Stomach (tissue), 9 donors: ENCODE results near the gene ZNF516. TPM values are rescaled to one million over a fixed set of nuclear protein-coding genes. Genes with fewer than 3 reads are reported as not detected.

Experiments
- DNase-seq, 2 donors: peaks; one replicate each; pipeline versions ENCODE4 v3.0.0 to v3.0.0-alpha.2; 2013 to 2019
- H3K27ac ChIP-seq, 5 donors: fragments of 200-600 bp in 4 of 5; sonication (generic) in 4 of 5; one replicate each; pipeline ENCODE4 v1.5.1; 2013 to 2019; ENCODE audit warnings: mild to moderate bottlenecking in 1 of 5, moderate library complexity in 1 of 5
- H3K27me3 ChIP-seq, 3 donors: fragments of 200-600 bp; sonication (generic); one replicate each; pipeline ENCODE4 v1.5.1; 2017 to 2019; ENCODE audit warnings: mixed run types in 1 of 3
- H3K36me3 ChIP-seq, 4 donors: fragments of 200-600 bp; sonication (generic); 1 replicate in 3 of 4; 2 replicates in 1 of 4; pipeline ENCODE4 v1.5.1; 2016 to 2019
- H3K4me1 ChIP-seq, 4 donors: fragments of 200-600 bp; sonication (generic); one replicate each; pipeline ENCODE4 v1.5.1; 2016 to 2019
- H3K4me3 ChIP-seq, 4 donors: fragments of 200-600 bp; sonication (generic) in 3 of 4; one replicate each; pipeline ENCODE4 v1.5.1; 2016 to 2019; ENCODE audit warnings: mild to moderate bottlenecking in 1 of 4
- H3K9me3 ChIP-seq, 4 donors: fragments of 200-600 bp; sonication (generic); one replicate each; pipeline ENCODE4 v1.5.1; 2016 to 2019
- EP300 ChIP-seq: sonication (generic); formaldehyde crosslinking; IDR thresholded peaks from one replicate; pipeline ENCODE4 v1.6.1; 2017; ENCODE audit warnings: antibody characterized with exemption
- POLR2A ChIP-seq, 4 donors: fragments of 450-650 bp; IDR thresholded peaks; one replicate each; pipeline ENCODE4 v1.6.1; 2016; ENCODE audit warnings: antibody characterized with exemption in 4 of 4, control low read depth in 2 of 4, mild to moderate bottlenecking in 1 of 4, moderate library complexity in 1 of 4
- POLR2AphosphoS5 ChIP-seq, 3 donors: sonication (generic); formaldehyde crosslinking; IDR thresholded peaks; one replicate each; pipeline ENCODE4 v1.6.1; 2016; ENCODE audit warnings: antibody characterized with exemption in 3 of 3
- WGBS, 5 donors: extraction: QIAGEN DNeasy Blood & Tissue Kit in 3 of 5; methylation state at CpG; one replicate each; pipeline versions ENCODE4 v1.1.5 to v1.1.7; 2013 to 2018; 5-methylcytosine and 5-hydroxymethylcytosine counted together
- intact Hi-C: fragments of 100-400 bp; cut with DNase I; formaldehyde crosslinking; loops from one replicate; pipeline ENCODE4 v1.15.1; 2023; ENCODE audit warnings: low total_unique reads
- polyA plus RNA-seq, 3 donors: library from polyadenylated mRNA; stranded (reverse); fragments of 200-250 nt; gene quantifications; one replicate each; pipeline ENCODE4 v1.2.3, GENCODE V29; 2013
- total RNA-seq, 5 donors: library from RNA; depleted of rRNA; stranded (reverse); fragments of >200 nt; gene quantifications; one replicate each; pipeline versions ENCODE4 v1.1.0 to v1.2.3, GENCODE V29; 2014 to 2016
- TF ChIP-seq, protein P1 (sequence below), 7 experiments: fragments of 450-650 bp in 4 of 7; fragments of 200-600 bp in 3 of 7; sonication (generic) in 3 of 7; IDR thresholded peaks; one replicate each; pipeline ENCODE4 v1.5.1; 2016 to 2019; ENCODE audit warnings: antibody characterized with exemption in 7 of 7, control low read depth in 2 of 7, mild to moderate bottlenecking in 1 of 7
- donor health status: healthy with polysubstance abuse.
- donor health status: Bipolar disorder and iron deficiency.
- donor health status: healthy.

The ZNF516 gene
- total and polyA plus RNA-seq, 8 donors: 2.3 to 25.9 (median 14.4) TPM

DNA sequence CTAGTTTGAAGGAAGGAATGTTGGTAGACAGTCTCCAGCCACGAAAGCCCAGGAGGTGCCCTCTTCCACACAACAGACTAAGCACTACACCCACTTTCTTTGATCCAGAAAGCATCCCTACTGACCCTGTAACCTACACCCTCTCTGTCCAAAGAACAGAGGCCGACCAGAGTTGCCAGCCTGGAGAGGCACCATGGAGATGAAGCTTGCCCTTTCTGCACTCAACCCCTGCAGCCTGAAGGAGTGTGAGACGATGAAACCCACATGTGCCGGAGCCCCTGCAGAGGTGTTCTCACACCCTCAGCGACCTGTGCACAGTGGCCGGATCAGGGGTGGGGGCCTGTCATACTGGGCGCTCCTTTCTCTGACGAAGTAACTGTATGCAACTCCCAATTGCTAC is 136.3 kb downstream of the ZNF516 start:
- intact Hi-C loops: no loop called here

DNA sequence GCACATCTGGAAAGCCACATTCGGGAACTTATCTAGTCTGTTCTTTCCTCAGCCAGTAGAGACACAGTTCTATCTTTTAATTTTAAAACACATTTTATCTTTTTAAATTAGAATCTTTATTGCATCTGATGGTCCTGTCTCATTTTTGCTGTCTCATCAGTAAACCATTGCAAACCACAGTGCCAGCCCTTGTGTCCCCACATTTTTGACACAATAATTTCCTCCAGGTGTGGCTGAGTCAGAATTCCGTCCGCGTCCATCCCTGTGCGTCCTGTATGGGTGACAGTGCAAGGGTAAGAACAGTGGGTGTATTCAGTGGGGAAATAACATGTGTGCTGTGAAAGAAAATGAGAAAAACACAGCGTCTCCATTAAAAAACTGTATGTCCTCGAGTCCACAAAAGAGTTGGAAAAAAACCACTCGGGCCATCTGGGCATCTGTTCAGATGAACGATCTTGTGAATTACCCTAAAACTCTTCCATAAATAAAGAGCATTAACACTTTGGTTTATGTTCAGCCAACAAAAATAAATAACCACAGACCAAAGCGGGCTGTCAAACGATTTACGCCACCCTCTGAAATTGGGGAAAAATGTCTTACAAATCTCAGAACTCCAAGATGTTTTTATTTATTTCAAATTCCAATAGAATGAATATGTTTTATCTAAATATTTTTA is 137.3 kb downstream of the ZNF516 start:
- WGBS, 5 donors: 74 to 85% (median 78%) methylated on average over 12 of the region's 12 CpGs
- peaks cover 0 to 64% (median 60%) of the 10 kb centered on the region in 4 donors for H3K36me3 ChIP-seq
- peaks cover 0 to under 1% (median 0%) of the 10 kb centered on the region in 4 donors for H3K4me1 ChIP-seq
- no peaks in the 10 kb centered on the region for H3K27me3 ChIP-seq
- TF ChIP-seq, protein P1, sequence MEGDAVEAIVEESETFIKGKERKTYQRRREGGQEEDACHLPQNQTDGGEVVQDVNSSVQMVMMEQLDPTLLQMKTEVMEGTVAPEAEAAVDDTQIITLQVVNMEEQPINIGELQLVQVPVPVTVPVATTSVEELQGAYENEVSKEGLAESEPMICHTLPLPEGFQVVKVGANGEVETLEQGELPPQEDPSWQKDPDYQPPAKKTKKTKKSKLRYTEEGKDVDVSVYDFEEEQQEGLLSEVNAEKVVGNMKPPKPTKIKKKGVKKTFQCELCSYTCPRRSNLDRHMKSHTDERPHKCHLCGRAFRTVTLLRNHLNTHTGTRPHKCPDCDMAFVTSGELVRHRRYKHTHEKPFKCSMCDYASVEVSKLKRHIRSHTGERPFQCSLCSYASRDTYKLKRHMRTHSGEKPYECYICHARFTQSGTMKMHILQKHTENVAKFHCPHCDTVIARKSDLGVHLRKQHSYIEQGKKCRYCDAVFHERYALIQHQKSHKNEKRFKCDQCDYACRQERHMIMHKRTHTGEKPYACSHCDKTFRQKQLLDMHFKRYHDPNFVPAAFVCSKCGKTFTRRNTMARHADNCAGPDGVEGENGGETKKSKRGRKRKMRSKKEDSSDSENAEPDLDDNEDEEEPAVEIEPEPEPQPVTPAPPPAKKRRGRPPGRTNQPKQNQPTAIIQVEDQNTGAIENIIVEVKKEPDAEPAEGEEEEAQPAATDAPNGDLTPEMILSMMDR (IDR thresholded peaks at IDR 0.05): no peak
- no peak for TF ChIP-seq POLR2AphosphoS5 (IDR thresholded peaks at IDR 0.05)
- no peak for TF ChIP-seq EP300
- TF ChIP-seq POLR2A (IDR thresholded peaks at IDR 0.05): no peak
- no peak overlapping the region for H3K27ac ChIP-seq
- no peak overlapping the region for H3K4me3 ChIP-seq
- no peak for DNase-seq
- H3K9me3 ChIP-seq: no peaks in the 10 kb centered on the region
- intact Hi-C loops: no loop called here

More for the DNA sequence above, 136.3 kb downstream of the ZNF516 start:
- peaks cover 0 to 70% (median 66%) of the 10 kb centered on the region in 4 donors for H3K36me3 ChIP-seq
- no peaks in the 10 kb centered on the region for H3K9me3 ChIP-seq
- H3K27me3 ChIP-seq: no peaks in the 10 kb centered on the region
- no peak overlapping the region for H3K4me3 ChIP-seq
- TF ChIP-seq EP300: no peak
- no peak for TF ChIP-seq POLR2AphosphoS5 (IDR thresholded peaks at IDR 0.05)
- TF ChIP-seq, protein P1 (IDR thresholded peaks at IDR 0.05): no peak
- TF ChIP-seq POLR2A (IDR thresholded peaks at IDR 0.05): no peak
- peaks cover 0 to under 1% (median 0%) of the 10 kb centered on the region in 4 donors for H3K4me1 ChIP-seq
- DNase-seq: no peak
- H3K27ac ChIP-seq: no peak overlapping the region
- 85 to 92% (median 88%) methylated on average over 8 of the region's 8 CpGs for WGBS, 5 donors

DNA sequence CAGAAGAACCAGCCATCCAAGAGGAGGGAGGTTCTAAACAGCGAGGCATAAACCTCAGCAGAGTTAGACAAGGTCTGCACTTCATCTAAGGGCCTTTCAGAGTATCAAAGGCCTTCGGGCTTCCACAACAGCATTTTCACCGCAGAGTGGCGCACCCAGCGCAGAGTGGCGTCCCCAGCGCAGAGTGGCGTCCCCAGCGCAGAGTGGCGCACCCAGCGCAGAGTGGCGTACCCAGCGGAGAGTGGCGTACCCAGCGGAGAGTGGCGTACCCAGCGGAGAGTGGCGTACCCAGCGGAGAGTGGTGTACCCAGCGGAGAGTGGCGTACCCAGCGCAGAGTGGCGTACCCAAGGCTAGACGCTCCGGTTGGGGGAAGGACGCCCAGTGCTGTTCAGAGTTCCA is 137.9 kb downstream of the ZNF516 start:
- no peak for DNase-seq
- Histone ChIP-seq H3K36me3 (peaks cover 0 to 58% (median 54%) of the 10 kb centered on the region in 4 donors), H3K27ac (no peak overlapping the region), H3K4me3 (no peak overlapping the region), H3K9me3 (no peaks in the 10 kb centered on the region), H3K4me1 (peaks cover 0 to 6% (median 5%) of the 10 kb centered on the region in 4 donors), H3K27me3 (no peaks in the 10 kb centered on the region)
- WGBS, 5 donors: 86 to 93% (median 92%) methylated on average over 26 of the region's 26 CpGs
- no peak for TF ChIP-seq EP300
- TF ChIP-seq POLR2AphosphoS5 (IDR thresholded peaks at IDR 0.05): no peak
- TF ChIP-seq, protein P1 (IDR thresholded peaks at IDR 0.05): no peak
- no peak for TF ChIP-seq POLR2A (IDR thresholded peaks at IDR 0.05)
- intact Hi-C loops: no loop called here

DNA sequence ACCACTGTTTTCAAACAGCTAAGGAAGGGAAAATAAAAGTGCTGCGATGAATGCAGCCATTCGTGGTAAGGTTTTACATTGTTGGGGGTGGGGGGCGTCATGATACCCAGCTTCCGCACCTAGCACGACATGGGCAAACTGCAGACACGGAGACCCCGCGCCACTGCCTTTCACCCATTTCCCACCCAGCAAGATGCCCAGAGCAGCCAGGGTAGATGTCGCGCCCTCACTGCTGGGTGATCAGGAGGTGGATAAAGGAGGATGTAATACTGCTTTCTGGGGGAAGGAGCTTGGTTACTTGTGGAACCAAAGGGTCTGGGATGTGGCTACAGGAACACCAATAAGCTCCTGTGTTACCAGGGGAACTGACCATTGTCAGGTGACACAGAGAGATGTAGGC is 138.4 kb downstream of the ZNF516 start:
- Histone ChIP-seq H3K27ac (no peak overlapping the region), H3K27me3 (no peaks in the 10 kb centered on the region), H3K4me3 (no peak overlapping the region), H3K4me1 (peaks cover 0 to 11% (median 8%) of the 10 kb centered on the region in 4 donors), H3K36me3 (peaks cover 0 to 53% (median 49%) of the 10 kb centered on the region in 4 donors), H3K9me3 (no peaks in the 10 kb centered on the region)
- DNase-seq: no peak
- WGBS, 5 donors: 91 to 98% (median 96%) methylated on average over 10 of the region's 10 CpGs
- TF ChIP-seq, protein P1 (IDR thresholded peaks at IDR 0.05): no peak
- intact Hi-C loops: no loop called here
